Stomach smooth muscle (tissue), 2 donors: ENCODE results near the gene TRPM5.
"Not testable (repeated sequence)": the region's sequence is repeated elsewhere in the genome, so short reads cannot be mapped to it uniquely, and the experiment has no call there.

Experiments
- H3K27ac ChIP-seq: one replicate; pipeline ENCODE4 v1.7.0; 2013; ENCODE audit warnings: mild to moderate bottlenecking, low read length, inconsistent platforms
- H3K27me3 ChIP-seq, 2 donors: one replicate each; pipeline ENCODE4 v1.7.0; 2013; ENCODE audit warnings: low read length in 2 of 2; ENCODE audit not compliant: insufficient read depth in 2 of 2, control insufficient read depth in 1 of 2
- H3K36me3 ChIP-seq, 2 donors: one replicate each; pipeline ENCODE4 v1.7.0; 2013; ENCODE audit warnings: low read length in 2 of 2; ENCODE audit not compliant: control insufficient read depth in 2 of 2, insufficient read depth in 2 of 2
- H3K4me1 ChIP-seq: one replicate; pipeline ENCODE4 v1.7.0; 2013; ENCODE audit warnings: low read length; ENCODE audit not compliant: control insufficient read depth, insufficient read depth
- H3K4me3 ChIP-seq, 2 donors: one replicate each; pipeline ENCODE4 v1.7.0; 2013; ENCODE audit warnings: low read length in 2 of 2
- H3K9ac ChIP-seq, 2 donors: one replicate each; pipeline ENCODE4 v1.7.0; 2013; ENCODE audit warnings: low read length in 2 of 2, mild to moderate bottlenecking in 1 of 2
- H3K9me3 ChIP-seq, 2 donors: one replicate each; pipeline ENCODE4 v1.7.0; 2013; ENCODE audit warnings: low read length in 2 of 2; ENCODE audit not compliant: control insufficient read depth in 2 of 2
- donor health status: healthy.
- donor health status: Pancreatic carcinoma.

TRPM5 gene

GRCh38 chr11:2443881-2444820 lies at the start of gene TRPM5:
TRPM5 (minus strand) TSS chr11:2444514; CDS start chr11:2423036, 21,478 bp downstream.
- Histone ChIP-seq H3K9ac (no peak within 1 kb of the TSS), H3K27ac (no peak within 1 kb of the TSS), H3K27me3 (peaks cover 22 to 29% of the 10 kb centered on the region in 2 donors), H3K9me3 (peaks cover 2 to 5% of the 10 kb centered on the region in 2 donors), H3K4me3 (peak within 1 kb of the TSS; percentile 19 to 47), H3K36me3 (no peaks in the 10 kb centered on the region), H3K4me1 (peaks cover 6% of the 10 kb centered on the region)

- Histone ChIP-seq H3K36me3 (no peaks in the 10 kb centered on the region), H3K4me1 (no peaks in the 10 kb centered on the region), H3K9me3 (peaks cover 11 to 13% of the 10 kb centered on the region in 2 donors), H3K27ac (no peak overlapping the region), H3K4me3 (no peak overlapping the region), H3K27me3 (peaks cover 0 to 10% of the 10 kb centered on the region in 2 donors), H3K9ac (no peak overlapping the region)
Measured at GRCh38 chr11:2489083-2489482, 44.8 kb upstream of the TRPM5 start.

GRCh38 chr11:2488004-2488403 lies 43.7 kb upstream of the TRPM5 start:
- Histone ChIP-seq H3K27ac (no peak overlapping the region), H3K36me3 (no peaks in the 10 kb centered on the region), H3K27me3 (peaks cover 0 to 11% of the 10 kb centered on the region in 2 donors), H3K4me1 (no peaks in the 10 kb centered on the region), H3K9me3 (peaks cover 11 to 13% of the 10 kb centered on the region in 2 donors), H3K4me3 (no peak overlapping the region), H3K9ac (no peak overlapping the region)

- H3K27ac ChIP-seq: no peak overlapping the region
- H3K4me3 ChIP-seq: no peak overlapping the region
- no peaks in the 10 kb centered on the region for H3K4me1 ChIP-seq
- peaks cover 5 to 10% of the 10 kb centered on the region in 2 donors for H3K27me3 ChIP-seq
- H3K9me3 ChIP-seq: peaks cover 8 to 9% of the 10 kb centered on the region in 2 donors
- no peaks in the 10 kb centered on the region for H3K36me3 ChIP-seq
- H3K9ac ChIP-seq: no peak overlapping the region
Measured at GRCh38 chr11:2484576-2485125, 40.3 kb upstream of the TRPM5 start.

- Histone ChIP-seq H3K4me1 (no peaks in the 10 kb centered on the region), H3K27me3 (peaks cover 5 to 13% of the 10 kb centered on the region in 2 donors), H3K27ac (no peak overlapping the region), H3K36me3 (no peaks in the 10 kb centered on the region), H3K4me3 (no peak overlapping the region), H3K9ac (no peak overlapping the region), H3K9me3 (peaks cover 0 to 5% of the 10 kb centered on the region in 2 donors)
Measured at GRCh38 chr11:2483426-2483825, 39.1 kb upstream of the TRPM5 start.

- peaks cover 5 to 13% of the 10 kb centered on the region in 2 donors for H3K27me3 ChIP-seq
- no peak overlapping the region for H3K4me3 ChIP-seq
- H3K9ac ChIP-seq: no peak overlapping the region
Measured at GRCh38 chr11:2482745-2483144, 38.4 kb upstream of the TRPM5 start.

GRCh38 chr11:2482204-2482603 lies 37.9 kb upstream of the TRPM5 start:
- peaks cover 5 to 13% of the 10 kb centered on the region in 2 donors for H3K27me3 ChIP-seq
- no peak overlapping the region for H3K27ac ChIP-seq
- H3K4me1 ChIP-seq: no peaks in the 10 kb centered on the region

More at GRCh38 chr11:2482745-2483144, 38.4 kb upstream of the TRPM5 start:
- Histone ChIP-seq H3K36me3 (no peaks in the 10 kb centered on the region), H3K9me3 (peaks cover 0 to 5% of the 10 kb centered on the region in 2 donors), H3K4me1 (no peaks in the 10 kb centered on the region), H3K27ac (no peak overlapping the region)

GRCh38 chr11:2481253-2481652 lies 36.9 kb upstream of the TRPM5 start:
- H3K36me3 ChIP-seq: no peaks in the 10 kb centered on the region
- no peak overlapping the region for H3K9ac ChIP-seq
- peaks cover 5 to 13% of the 10 kb centered on the region in 2 donors for H3K27me3 ChIP-seq
- H3K4me1 ChIP-seq: no peaks in the 10 kb centered on the region
- no peak overlapping the region for H3K4me3 ChIP-seq
- H3K9me3 ChIP-seq: no peaks in the 10 kb centered on the region
- H3K27ac ChIP-seq: no peak overlapping the region

More at GRCh38 chr11:2482204-2482603, 37.9 kb upstream of the TRPM5 start:
- peaks cover 0 to 5% of the 10 kb centered on the region in 2 donors for H3K9me3 ChIP-seq
- H3K4me3 ChIP-seq: no peak overlapping the region
- no peaks in the 10 kb centered on the region for H3K36me3 ChIP-seq
- H3K9ac ChIP-seq: no peak overlapping the region

GRCh38 chr11:2480874-2481220 lies 36.5 kb upstream of the TRPM5 start:
- no peak overlapping the region for H3K9ac ChIP-seq
- H3K27me3 ChIP-seq: peaks cover 5 to 13% of the 10 kb centered on the region in 2 donors
- no peaks in the 10 kb centered on the region for H3K4me1 ChIP-seq
- no peaks in the 10 kb centered on the region for H3K9me3 ChIP-seq
- H3K36me3 ChIP-seq: no peaks in the 10 kb centered on the region
- no peak overlapping the region for H3K4me3 ChIP-seq
- H3K27ac ChIP-seq: no peak overlapping the region

- H3K36me3 ChIP-seq, H3K4me3 ChIP-seq, H3K9ac ChIP-seq, H3K9me3 ChIP-seq, H3K4me1 ChIP-seq, H3K27ac ChIP-seq: not testable (repeated sequence)
- peaks cover 5 to 13% of the 10 kb centered on the region in 2 donors for H3K27me3 ChIP-seq
Measured at GRCh38 chr11:2480067-2480873, 36.0 kb upstream of the TRPM5 start.
